DOHH2 (cell line): ENCODE measurements around the gene DIDO1.

ENCODE experiments used
- EZH2phosphoT487 ChIP-seq: fragments of 200-600 bp; sonication (generic); IDR thresholded peaks from 2 replicates; pipeline ENCODE4 v1.6.1; 2017; ENCODE audit warnings: borderline replicate concordance, mild to moderate bottlenecking, antibody characterized with exemption, low read length, moderate library complexity, mixed read lengths
- TF ChIP-seq, protein P1 (sequence below): fragments of 200-600 bp; sonication (generic); IDR thresholded peaks from one replicate; pipeline ENCODE4 v1.5.1; 2014; ENCODE audit warnings: antibody characterized with exemption, mild to moderate bottlenecking, low read depth, low read length; ENCODE audit not compliant: poor library complexity, severe bottlenecking

DNA sequence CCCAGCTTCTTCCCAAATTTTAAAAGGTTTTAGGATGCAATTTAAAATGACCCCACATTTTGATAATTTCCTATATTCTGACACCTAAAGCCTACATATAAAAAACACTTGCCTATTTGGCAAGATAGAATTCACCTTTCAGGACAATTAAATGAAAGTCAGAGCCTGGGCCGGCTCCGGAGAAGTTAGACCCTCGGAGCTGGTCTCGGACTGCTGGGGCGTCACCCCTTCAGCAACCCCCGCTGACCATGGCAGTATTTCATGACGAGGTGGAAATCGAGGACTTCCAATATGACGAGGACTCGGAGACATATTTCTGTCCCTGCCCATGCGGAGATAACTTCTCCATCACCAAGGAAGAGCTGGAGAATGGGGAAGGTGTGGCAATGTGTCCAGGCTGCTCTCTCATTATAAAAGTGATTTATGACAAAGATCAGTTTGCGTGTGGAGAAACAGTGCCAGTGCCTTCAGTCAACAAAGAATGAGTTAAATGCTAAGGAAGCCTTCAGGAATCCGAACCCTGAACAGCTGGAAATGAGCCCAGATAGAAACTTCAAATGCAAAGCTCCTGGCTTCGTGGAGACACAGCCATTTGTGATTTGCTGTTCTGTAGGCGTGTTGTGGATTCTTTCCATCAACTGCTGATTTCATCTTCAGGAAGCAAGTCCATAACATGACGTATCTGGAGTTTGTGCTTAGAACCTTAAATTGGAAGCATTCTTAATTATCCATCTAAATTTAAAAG lies 80.7 kb downstream of the DIDO1 start:
- TF ChIP-seq, protein P1, sequence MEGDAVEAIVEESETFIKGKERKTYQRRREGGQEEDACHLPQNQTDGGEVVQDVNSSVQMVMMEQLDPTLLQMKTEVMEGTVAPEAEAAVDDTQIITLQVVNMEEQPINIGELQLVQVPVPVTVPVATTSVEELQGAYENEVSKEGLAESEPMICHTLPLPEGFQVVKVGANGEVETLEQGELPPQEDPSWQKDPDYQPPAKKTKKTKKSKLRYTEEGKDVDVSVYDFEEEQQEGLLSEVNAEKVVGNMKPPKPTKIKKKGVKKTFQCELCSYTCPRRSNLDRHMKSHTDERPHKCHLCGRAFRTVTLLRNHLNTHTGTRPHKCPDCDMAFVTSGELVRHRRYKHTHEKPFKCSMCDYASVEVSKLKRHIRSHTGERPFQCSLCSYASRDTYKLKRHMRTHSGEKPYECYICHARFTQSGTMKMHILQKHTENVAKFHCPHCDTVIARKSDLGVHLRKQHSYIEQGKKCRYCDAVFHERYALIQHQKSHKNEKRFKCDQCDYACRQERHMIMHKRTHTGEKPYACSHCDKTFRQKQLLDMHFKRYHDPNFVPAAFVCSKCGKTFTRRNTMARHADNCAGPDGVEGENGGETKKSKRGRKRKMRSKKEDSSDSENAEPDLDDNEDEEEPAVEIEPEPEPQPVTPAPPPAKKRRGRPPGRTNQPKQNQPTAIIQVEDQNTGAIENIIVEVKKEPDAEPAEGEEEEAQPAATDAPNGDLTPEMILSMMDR = no peak
- no peak for TF ChIP-seq EZH2phosphoT487
